ENCODE measurements around the gene CYS1.

- TF ChIP-seq EZH2 (IDR thresholded peaks at IDR 0.05; ENCODE audit: borderline replicate concordance, low read depth, low read length, severe bottlenecking): no peak
- no peak for TF ChIP-seq CTCF (IDR thresholded peaks at IDR 0.05; ENCODE audit: borderline replicate concordance, extremely low read depth, low read length, poor library complexity, severe bottlenecking)
Measured at GRCh38 chr2:10017313-10017941, 62.8 kb downstream of the CYS1 start.

Data from DND-41 (cell line).